ENCODE data around the gene NTSR1. TPM values are rescaled to one million over a fixed set of nuclear protein-coding genes. Genes with fewer than 3 reads are reported as not detected.

NTSR1 gene
- total and polyA plus RNA-seq, 7 donors: 0.01 to 0.08 (median 0.05) TPM; not detected in 3

DNA sequence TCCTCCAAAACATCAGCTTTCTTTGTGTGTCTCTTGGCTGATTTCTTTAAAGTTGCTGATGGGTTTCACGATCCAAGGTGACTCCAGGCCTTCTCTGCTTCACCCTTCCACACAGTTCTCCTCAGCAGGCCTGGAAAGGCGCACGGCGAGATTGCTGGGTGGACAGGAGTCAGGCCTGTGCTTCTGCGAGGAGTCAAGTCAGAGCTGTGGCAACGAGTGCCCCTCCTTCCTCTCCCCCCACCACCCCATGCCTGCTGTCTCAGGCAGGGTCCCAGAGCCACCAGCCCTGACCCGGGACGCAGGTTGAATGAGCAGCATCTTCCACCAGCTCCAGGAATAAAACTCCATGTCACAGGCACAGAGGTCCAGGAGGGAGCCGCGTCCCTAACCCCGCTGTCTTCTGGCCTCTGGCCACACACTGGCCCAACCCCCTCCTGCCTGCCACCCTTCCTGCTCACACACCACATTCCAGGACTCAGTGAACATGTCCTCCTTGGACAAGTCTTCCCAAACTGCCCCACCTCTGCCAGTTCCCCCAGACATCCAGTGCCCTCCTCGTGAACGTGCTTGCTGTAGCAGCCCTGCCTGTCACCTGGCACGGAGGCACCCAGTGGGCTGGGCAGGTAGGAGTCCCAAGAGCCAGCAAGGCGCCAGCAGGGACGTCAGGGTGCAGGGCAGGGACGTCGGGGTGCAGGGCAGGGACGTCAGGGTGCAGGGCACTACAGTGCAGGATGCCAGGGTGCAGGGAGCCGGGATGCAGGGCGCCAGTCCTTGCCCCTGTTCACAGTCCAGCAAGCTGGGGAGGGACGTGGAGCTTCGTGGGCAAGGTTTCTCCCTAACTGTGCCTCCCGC, 7.2 kb upstream of the NTSR1 start:
- intact Hi-C loops (cut with DNase I): no loop called here
- WGBS, 3 donors: 80 to 85% (median 85%) methylated on average over 20 to 24 of the region's 24 CpGs
- DNase-seq (no peak), ATAC-seq (no peak)
- TF ChIP-seq, protein P1, sequence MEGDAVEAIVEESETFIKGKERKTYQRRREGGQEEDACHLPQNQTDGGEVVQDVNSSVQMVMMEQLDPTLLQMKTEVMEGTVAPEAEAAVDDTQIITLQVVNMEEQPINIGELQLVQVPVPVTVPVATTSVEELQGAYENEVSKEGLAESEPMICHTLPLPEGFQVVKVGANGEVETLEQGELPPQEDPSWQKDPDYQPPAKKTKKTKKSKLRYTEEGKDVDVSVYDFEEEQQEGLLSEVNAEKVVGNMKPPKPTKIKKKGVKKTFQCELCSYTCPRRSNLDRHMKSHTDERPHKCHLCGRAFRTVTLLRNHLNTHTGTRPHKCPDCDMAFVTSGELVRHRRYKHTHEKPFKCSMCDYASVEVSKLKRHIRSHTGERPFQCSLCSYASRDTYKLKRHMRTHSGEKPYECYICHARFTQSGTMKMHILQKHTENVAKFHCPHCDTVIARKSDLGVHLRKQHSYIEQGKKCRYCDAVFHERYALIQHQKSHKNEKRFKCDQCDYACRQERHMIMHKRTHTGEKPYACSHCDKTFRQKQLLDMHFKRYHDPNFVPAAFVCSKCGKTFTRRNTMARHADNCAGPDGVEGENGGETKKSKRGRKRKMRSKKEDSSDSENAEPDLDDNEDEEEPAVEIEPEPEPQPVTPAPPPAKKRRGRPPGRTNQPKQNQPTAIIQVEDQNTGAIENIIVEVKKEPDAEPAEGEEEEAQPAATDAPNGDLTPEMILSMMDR (IDR thresholded peaks at IDR 0.05): no peak
- Histone ChIP-seq H3K9me3 (no peaks in the 10 kb centered on the region), H3K36me3 (ENCODE audit: insufficient read depth in 1 of 2, low read depth in 1 of 2) (no peaks in the 10 kb centered on the region), H3K27me3 (ENCODE audit: insufficient read depth in 3 of 3, low read length in 2 of 3) (peaks cover 0 to 42% (median 0%) of the 10 kb centered on the region in 3 donors), H3K27ac (no peak overlapping the region), H3K4me3 (no peak overlapping the region), H3K4me1 (no peaks in the 10 kb centered on the region)

DNA sequence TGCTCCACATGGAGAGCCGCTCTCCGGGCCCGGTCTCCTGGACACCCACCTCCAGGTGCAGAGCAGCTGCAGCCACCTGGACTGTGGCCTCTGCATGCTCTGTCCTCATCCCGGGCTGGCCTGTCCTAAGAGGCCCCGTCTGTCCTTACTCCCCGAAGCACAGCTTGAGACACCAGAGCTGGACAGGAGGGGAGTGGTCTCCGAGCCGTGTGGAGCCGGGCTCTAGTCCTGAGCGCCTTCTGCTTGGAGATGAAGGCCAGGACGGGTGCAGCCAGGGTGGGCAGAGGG, 6.7 kb upstream of the NTSR1 start:
- Histone ChIP-seq H3K4me1 (no peaks in the 10 kb centered on the region), H3K9me3 (no peaks in the 10 kb centered on the region), H3K4me3 (no peak overlapping the region), H3K36me3 (ENCODE audit: insufficient read depth in 1 of 2, low read depth in 1 of 2) (no peaks in the 10 kb centered on the region), H3K27ac (no peak overlapping the region), H3K27me3 (ENCODE audit: insufficient read depth in 3 of 3, low read length in 2 of 3) (peaks cover 0 to 48% (median 0%) of the 10 kb centered on the region in 3 donors)
- intact Hi-C loops (cut with DNase I): no loop called here
- TF ChIP-seq, protein P1 (IDR thresholded peaks at IDR 0.05): no peak
- ATAC-seq (no peak), DNase-seq (no peak)
- 78 to 93% (median 82%) methylated on average over 11 of the region's 11 CpGs for WGBS, 3 donors

DNA sequence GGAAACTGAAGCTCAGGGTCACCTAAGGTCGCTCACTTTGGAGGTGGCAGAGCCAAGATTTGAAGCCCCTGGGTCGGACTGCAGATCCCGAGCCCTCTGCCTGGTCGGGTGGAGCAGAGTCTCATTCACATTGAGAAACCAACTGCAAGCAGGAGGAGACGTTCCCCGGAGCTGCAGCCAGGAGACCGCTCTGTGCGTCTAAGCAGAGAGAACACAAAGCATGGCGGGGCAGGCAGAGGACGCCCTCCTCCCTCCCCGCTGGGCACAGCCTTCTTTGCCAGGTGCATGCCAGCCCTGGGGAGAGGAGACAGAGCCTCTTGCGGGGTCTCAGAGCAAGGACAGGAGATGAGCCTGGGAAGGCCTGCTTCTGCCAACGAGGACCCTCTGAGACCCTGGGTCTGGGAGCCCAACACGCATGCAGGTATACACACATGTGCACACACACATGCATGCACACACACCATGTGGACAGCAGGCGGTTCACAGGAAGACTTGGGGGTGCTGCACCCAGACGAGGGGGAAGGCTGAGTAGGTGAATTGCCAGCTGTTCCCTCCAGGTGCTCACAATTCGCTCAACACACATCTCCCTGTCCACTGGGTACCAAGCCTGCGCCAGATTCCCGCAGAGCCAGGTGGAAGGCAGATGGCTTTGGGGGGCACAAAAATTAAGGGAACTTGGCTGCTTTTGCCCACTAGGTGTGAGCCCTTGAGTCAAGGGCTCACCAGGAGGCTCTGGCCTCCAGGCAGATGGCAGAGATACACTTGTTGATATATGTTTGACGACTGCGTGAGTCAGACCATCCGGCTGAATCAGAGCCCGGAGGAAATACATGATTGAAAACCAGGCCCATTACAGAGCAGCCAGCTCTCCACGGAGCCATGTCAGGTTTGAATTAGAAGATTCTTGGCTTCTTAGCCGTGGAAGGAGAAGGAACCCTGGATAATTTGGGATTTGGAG, 5.5 kb upstream of the NTSR1 start:
- no peak for DNase-seq
- 76 to 82% (median 77%) methylated on average over 23 to 25 of the region's 25 CpGs for WGBS, 3 donors
- no peak overlapping the region for H3K27ac ChIP-seq
- H3K4me1 ChIP-seq: no peaks in the 10 kb centered on the region
- no peak for ATAC-seq
- H3K36me3 ChIP-seq (ENCODE audit: insufficient read depth in 1 of 2, low read depth in 1 of 2): no peaks in the 10 kb centered on the region
- intact Hi-C loops (cut with DNase I): no loop called here
- H3K9me3 ChIP-seq: no peaks in the 10 kb centered on the region
- peaks cover 0 to 60% (median under 1%) of the 10 kb centered on the region in 3 donors for H3K27me3 ChIP-seq (ENCODE audit: insufficient read depth in 3 of 3, low read length in 2 of 3)
- H3K4me3 ChIP-seq: no peak overlapping the region
- TF ChIP-seq, protein P1 (IDR thresholded peaks at IDR 0.05): no peak

DNA sequence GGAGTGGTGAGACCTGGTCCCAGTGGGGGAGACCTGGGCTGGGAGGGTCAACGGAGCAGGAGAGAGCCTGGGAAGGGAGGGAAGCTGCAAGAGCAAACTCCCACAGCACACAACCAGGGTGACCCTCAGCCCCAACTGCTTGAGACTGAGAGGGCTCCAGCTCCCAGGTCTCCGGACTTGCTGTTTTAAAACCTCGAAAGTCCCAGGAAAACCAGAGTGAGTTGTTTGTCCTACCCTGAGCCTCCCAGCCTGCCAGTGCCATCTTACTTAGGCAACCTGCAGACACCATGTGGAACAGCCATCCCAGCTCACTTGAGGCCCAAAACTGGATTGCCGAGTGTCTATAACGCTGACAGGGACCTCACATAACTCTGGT, 4.8 kb upstream of the NTSR1 start:
- DNase-seq (no peak), ATAC-seq (no peak)
- peaks cover 0 to 67% (median 2%) of the 10 kb centered on the region in 3 donors for H3K27me3 ChIP-seq (ENCODE audit: insufficient read depth in 3 of 3, low read length in 2 of 3)
- TF ChIP-seq, protein P1 (IDR thresholded peaks at IDR 0.05): no peak
- no peaks in the 10 kb centered on the region for H3K9me3 ChIP-seq
- H3K4me1 ChIP-seq: no peaks in the 10 kb centered on the region
- 77 to 84% (median 80%) methylated on average over 5 of the region's 5 CpGs for WGBS, 3 donors
- H3K27ac ChIP-seq: no peak overlapping the region
- H3K4me3 ChIP-seq: no peak overlapping the region
- intact Hi-C loops (cut with DNase I): no loop called here
- no peaks in the 10 kb centered on the region for H3K36me3 ChIP-seq (ENCODE audit: insufficient read depth in 1 of 2, low read depth in 1 of 2)
